ENCODE results near the gene ASF1A.

DNA sequence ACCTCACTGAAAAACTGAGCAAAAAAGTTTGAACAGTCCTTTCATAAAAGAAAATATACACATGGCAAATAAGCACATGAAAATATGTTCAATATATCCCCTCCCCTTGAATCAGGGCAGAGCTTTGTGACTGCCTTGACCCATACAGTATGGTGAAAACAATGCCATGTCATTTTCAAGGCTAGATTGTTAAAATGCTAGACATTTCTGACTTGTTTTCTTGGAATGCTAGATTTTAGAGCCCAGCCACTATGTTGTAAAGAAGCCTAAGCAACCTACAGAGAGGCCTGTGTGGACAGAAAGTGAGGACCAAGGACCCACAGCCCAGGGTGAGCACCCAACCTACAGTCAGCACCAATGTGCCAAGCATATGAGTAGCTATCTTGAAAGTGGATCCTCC, 17.1 kb upstream of the ASF1A start:
- no peak for TF ChIP-seq GABPA (IDR thresholded peaks at IDR 0.05 in 1 of 2, conservative IDR thresholded peaks at IDR 0.05 in 1 of 2)
- TF ChIP-seq, protein P1, sequence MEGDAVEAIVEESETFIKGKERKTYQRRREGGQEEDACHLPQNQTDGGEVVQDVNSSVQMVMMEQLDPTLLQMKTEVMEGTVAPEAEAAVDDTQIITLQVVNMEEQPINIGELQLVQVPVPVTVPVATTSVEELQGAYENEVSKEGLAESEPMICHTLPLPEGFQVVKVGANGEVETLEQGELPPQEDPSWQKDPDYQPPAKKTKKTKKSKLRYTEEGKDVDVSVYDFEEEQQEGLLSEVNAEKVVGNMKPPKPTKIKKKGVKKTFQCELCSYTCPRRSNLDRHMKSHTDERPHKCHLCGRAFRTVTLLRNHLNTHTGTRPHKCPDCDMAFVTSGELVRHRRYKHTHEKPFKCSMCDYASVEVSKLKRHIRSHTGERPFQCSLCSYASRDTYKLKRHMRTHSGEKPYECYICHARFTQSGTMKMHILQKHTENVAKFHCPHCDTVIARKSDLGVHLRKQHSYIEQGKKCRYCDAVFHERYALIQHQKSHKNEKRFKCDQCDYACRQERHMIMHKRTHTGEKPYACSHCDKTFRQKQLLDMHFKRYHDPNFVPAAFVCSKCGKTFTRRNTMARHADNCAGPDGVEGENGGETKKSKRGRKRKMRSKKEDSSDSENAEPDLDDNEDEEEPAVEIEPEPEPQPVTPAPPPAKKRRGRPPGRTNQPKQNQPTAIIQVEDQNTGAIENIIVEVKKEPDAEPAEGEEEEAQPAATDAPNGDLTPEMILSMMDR (IDR thresholded peaks at IDR 0.05; ENCODE audit: low read depth, low read length, missing input control), result no peak
- TF ChIP-seq, protein P2, sequence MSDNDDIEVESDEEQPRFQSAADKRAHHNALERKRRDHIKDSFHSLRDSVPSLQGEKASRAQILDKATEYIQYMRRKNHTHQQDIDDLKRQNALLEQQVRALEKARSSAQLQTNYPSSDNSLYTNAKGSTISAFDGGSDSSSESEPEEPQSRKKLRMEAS (IDR thresholded peaks at IDR 0.05), result no peak
- no peak for TF ChIP-seq EGR1 (IDR thresholded peaks at IDR 0.05; ENCODE audit: low read depth in 2 of 2)
- TF ChIP-seq SP1 (IDR thresholded peaks at IDR 0.05), result no peak
- no peak for TF ChIP-seq YY1 (IDR thresholded peaks at IDR 0.05)
- no peak for TF ChIP-seq RAD21 (IDR thresholded peaks at IDR 0.05)
- no peak for TF ChIP-seq FOXA1 (IDR thresholded peaks at IDR 0.05)
- TF ChIP-seq TAF1 (conservative IDR thresholded peaks at IDR 0.05), result no peak
- TF ChIP-seq, protein P3, sequence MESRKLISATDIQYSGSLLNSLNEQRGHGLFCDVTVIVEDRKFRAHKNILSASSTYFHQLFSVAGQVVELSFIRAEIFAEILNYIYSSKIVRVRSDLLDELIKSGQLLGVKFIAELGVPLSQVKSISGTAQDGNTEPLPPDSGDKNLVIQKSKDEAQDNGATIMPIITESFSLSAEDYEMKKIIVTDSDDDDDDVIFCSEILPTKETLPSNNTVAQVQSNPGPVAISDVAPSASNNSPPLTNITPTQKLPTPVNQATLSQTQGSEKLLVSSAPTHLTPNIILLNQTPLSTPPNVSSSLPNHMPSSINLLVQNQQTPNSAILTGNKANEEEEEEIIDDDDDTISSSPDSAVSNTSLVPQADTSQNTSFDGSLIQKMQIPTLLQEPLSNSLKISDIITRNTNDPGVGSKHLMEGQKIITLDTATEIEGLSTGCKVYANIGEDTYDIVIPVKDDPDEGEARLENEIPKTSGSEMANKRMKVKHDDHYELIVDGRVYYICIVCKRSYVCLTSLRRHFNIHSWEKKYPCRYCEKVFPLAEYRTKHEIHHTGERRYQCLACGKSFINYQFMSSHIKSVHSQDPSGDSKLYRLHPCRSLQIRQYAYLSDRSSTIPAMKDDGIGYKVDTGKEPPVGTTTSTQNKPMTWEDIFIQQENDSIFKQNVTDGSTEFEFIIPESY (IDR thresholded peaks at IDR 0.05), result no peak
- TF ChIP-seq, protein P4, sequence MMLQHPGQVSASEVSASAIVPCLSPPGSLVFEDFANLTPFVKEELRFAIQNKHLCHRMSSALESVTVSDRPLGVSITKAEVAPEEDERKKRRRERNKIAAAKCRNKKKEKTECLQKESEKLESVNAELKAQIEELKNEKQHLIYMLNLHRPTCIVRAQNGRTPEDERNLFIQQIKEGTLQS (IDR thresholded peaks at IDR 0.05), result no peak
